HG03280 (cell line): ENCODE measurements around the gene CTF1.
A peak's percentile ranks its signal among the peaks of the same experiment; 100 is the strongest.
"Not testable (repeated sequence)": the region's sequence is repeated elsewhere in the genome, so short reads cannot be mapped to it uniquely, and the experiment has no call there.

Experiments used
- ATAC-seq: cut with Tn5 transposase; IDR thresholded peaks from one replicate; pipeline ENCODE4 v1.9.1; 2021; ENCODE audit warnings: mild to moderate bottlenecking, moderate library complexity; ENCODE audit not compliant: unreplicated experiment

Gene CTF1

DNA sequence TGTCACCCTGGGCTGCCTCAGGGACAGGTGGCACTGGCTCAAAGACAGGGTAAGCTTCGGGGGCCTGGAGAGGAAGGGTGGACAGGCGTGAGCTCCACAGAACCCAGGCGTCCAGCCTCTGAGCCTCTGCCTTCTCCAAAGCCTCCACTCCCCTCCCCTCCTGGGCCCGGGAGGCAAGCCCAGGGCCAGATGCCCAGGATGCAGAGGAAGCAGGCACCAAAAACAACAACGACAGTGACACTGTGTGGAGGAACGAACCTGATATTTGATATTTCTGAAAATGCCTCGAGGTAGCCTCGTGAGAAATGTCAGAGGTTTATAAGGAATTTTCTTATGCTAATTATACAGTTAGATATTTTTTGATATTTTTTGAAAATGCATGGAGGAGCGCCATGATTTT is 8.5 kb upstream of the CTF1 start:
- no peak for ATAC-seq

GRCh38 chr16:30888856-30889499 is 7.4 kb upstream of the CTF1 start:
- no peak for ATAC-seq

GRCh38 chr16:30889721-30890120 is 6.7 kb upstream of the CTF1 start:
- no peak for ATAC-seq

DNA sequence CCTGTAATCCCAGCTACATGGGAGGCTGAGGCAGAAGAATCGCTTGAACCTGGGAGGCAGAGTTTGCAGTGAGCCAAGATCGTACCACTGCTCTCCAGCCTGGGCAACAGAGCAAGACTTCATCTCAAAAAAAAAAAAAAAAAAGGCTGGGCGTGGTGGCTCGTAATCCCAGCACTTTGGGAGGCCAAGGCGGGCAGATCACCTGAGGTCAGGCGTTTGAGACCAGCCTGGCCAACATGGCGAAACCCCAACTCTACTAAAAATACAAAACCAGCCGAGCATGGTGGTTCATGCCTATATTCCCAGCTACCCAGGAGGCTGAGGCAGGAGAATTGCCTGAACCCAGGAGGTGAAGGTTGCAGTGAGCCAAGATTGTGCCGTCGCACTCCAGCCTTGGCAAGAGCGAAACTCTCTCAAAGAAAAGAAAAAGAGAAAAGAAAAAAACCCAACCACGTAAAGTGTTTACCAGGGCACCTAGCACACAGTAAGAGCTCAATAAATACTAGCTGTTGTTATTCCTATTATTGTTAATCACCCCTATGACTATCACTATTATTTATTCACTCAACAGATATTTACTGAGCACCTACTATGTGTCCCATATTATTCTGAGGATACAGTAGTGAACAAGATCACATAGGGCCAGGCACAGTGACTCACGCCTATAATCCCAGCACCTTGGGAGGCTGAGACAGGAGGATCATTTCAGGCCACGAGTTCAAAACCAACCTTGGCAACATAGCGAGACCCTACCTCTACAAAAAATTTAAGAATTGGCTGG is 5.2 kb upstream of the CTF1 start:
- not testable (repeated sequence) for ATAC-seq

- no peak for ATAC-seq
Measured at GRCh38 chr16:30892670-30893416, 3.6 kb upstream of the CTF1 start.

DNA sequence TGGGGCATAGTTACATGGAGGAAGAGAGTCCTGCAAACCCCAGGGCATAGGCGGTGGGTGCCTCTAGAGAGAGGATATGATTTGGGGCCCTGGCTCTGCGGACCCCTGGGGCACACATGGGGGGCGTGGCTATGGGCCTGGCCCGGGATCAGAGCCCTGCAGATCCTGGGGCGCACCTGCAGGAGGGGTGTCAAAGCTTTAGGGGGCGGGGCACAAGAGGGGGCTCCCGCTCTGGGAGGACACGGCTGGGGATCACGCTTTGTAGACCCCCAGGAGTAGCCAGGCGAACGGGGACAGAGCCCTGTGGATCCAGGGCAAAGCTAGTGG is 3.0 kb upstream of the CTF1 start:
- no peak for ATAC-seq

- peak; percentile 76 for ATAC-seq
Measured at GRCh38 chr16:30893744-30894539, 2.5 kb upstream of the CTF1 start, which contains the start of gene BCL7C. BCL7C (minus strand) TSS chr16:30894077; CDS start chr16:30893944, 133 bp downstream.

- no peak for ATAC-seq
Measured at GRCh38 chr16:30894540-30895368, 1.7 kb upstream of the CTF1 start.

GRCh38 chr16:30895627-30896260 is 670 bp upstream of the CTF1 start:
- ATAC-seq: no peak

DNA sequence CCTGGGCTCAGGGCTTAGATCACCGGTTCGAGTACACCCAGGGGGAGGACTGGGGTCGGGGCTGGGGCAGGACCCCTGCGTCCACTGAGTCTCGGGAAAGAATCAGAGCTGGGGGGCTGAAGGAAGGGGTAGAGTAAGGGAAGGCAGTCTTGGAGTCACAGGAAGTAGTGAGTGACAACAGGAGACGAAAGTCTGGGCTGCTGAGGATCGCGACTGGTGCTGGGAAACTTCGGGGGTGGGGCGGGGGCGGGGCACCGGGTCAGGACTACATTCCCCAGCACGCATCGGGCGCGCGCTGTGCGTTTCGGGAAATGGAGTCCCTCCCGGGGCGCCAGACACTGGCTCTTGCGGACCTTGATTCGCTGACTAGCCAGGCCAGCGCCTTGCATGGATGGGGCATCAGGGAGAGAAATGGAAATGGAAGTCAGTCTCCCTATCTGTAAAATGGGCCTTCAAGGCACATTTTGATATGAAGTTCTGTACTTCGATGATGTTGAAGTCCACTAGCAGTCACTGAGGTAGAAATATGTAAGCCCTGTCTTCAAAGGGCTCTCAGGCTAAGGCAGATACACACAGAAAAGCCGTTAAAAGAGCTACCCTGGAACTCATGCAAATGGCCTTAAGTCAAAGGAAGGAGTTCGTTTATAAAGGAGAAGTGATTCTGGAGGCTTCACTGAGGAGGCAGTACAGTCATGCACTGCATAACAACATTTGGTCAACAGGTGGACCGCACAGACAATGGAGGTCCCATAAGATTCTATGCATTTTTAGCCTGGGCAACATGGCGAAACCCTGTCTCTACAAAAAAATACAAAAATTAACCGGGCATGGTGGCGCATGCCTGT is 697 bp downstream of the CTF1 start:
- peak; percentile 48 for ATAC-seq

DNA sequence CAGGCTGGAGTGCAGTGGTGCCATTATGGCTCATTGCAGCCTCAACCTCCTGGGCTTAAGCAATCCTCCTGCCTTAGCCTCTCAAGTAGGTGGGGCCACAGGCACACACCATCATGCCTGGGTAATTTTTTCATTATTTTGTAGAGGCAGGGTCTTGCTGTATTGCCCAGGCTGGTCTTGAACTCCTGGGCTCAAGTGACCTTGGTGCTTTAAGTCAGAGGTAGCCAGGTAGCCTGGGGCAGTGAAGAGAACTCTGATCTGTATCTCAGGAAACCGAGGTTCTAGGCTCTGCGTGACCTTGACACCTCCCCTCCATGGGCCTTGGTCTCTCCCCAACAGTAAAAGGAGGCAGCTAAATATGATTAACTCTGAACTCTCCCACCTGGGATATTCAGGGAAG is 3.4 kb downstream of the CTF1 start:
- no peak for ATAC-seq

GRCh38 chr16:30900588-30900987 is 4.2 kb downstream of the CTF1 start:
- no peak for ATAC-seq

GRCh38 chr16:30901201-30902028 is 5.0 kb downstream of the CTF1 start:
- ATAC-seq: no peak

GRCh38 chr16:30902029-30902972 is 5.9 kb downstream of the CTF1 start:
- no peak for ATAC-seq

- no peak for ATAC-seq
Measured at GRCh38 chr16:30903002-30903401, 6.6 kb downstream of the CTF1 start.

- no peak for ATAC-seq
Measured at GRCh38 chr16:30903596-30903995, 7.2 kb downstream of the CTF1 start.
